Measurements from ENCODE around the gene C1orf115.
"Not testable (repeated sequence)": the region's sequence is repeated elsewhere in the genome, so short reads cannot be mapped to it uniquely, and the experiment has no call there.

The C1orf115 gene

GRCh38 chr1:220690140-220691052 is at the start of gene C1orf115:
C1orf115 (plus strand) TSS chr1:220690363; CDS start chr1:220690403, 40 bp downstream.
- DNase-seq, result no peak

DNA sequence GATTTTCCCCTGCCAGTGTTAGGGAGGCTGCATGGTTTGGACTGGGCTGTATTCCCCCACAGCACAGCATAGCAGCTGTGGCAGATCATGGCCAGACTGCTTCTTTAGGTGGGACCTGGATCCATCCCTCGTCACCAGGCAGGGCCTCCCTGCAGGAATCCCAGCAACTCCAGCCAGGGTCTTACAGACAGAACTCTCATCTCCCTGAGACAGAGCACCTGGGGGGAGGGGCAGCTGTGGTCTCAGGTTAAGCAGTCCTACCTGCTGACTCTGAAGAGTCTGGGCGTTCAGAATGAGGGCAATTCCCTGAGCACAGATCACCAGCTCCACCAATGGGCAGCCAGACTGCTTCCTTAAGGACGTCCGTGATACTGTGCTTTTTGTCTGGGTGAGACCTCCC is 47.9 kb upstream of the C1orf115 start:
- no peak for DNase-seq

DNA sequence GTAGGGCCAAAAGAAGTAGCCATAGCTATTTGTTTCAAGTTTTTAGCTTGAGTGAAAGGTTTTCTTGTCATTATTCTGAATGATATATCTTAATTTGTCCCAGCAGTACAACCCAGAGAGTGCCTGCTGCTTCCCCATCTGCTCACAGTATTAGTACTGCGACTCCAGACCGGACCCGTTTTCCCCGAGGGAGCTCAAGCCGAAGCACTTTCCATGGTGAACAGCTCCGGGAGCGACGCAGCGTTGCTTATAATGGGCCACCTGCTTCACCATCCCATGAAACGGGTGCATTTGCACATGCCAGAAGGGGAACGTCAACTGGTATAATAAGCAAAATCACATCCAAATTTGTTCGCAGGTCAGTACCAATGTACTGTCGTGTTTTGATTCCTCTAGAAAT is 37.2 kb upstream of the C1orf115 start:
- no peak for DNase-seq

GRCh38 chr1:220655509-220655908 is 34.7 kb upstream of the C1orf115 start:
- no peak for DNase-seq

DNA sequence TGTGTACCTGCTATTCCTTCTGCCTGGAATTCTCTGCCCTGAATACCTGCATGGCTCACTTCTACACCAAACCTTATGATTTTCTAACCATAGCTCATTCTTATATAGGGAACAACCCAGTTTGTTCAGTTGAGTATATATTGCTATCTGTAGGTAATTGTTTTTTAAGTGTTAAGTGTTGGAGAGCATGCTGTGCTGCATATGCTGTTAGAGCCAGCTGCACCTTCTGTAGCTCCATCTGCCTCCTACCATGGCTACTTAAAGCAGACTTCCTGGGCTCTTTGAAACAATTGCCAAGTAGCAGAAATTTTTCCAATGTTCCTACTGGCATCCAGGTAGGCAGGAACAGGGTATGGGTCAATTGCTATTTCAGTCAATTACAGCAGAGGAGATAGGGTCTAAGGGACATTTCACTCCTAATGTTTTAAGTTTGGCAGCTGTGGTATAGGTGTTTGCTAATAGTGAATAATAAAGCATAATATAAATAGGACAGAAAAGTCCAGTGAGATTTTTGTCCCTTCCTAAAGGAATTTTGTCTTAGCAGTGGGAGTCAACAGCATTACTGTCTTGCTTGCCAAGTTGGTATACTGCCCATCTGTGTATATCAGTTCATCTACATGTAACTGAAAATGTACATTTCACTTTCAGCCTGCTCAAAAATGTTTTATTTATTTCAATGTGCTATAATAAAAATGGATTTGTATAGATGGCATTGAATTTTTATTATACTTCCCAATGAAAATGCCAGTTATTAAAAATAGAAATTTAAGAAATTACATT is 34.0 kb upstream of the C1orf115 start:
- DNase-seq, result no peak

GRCh38 chr1:220666349-220666748 is 23.8 kb upstream of the C1orf115 start:
- no peak for DNase-seq

DNA sequence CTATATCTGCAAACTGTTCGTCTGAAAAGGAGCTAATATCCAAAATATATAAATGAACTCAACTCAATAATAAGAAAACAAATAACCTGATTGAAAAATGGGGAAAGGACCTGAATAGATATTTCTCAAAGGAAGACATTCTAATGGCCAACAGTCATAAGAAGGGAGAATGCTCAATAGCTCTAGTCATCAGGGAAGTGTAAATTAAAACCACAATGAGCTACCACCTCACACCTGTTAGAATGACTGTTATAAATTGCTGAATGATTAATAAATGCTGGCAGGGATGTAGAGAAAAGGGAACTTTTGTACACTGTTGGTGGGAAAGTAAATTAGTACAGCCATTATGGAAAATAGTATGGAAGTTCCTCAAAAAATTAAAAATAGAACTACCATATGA is 21.2 kb upstream of the C1orf115 start:
- no peak for DNase-seq

GRCh38 chr1:220670365-220670764 is 19.8 kb upstream of the C1orf115 start:
- DNase-seq, result no peak

- no peak for DNase-seq
These were observed 16.2 kb upstream of the C1orf115 start for GRCh38 chr1:220673921-220674320.

DNA sequence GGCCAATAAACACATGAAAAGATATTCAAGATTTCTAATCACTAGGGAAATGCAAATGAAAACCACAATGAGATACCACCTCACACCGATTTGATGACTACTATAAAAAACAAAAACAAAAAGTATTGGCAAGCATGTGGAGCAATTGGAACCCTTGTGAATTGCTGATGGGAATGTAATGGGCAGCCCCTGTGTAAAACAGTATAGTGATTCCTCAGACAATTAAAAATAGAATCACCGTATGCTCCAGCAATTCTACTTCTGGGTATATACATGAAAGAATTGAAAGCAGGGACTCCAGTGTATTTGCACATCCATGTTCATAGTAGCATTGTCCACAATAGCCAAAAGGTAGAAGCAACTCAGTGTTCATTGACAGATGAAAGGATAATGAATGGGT is 12.9 kb upstream of the C1orf115 start:
- DNase-seq, result no peak

DNA sequence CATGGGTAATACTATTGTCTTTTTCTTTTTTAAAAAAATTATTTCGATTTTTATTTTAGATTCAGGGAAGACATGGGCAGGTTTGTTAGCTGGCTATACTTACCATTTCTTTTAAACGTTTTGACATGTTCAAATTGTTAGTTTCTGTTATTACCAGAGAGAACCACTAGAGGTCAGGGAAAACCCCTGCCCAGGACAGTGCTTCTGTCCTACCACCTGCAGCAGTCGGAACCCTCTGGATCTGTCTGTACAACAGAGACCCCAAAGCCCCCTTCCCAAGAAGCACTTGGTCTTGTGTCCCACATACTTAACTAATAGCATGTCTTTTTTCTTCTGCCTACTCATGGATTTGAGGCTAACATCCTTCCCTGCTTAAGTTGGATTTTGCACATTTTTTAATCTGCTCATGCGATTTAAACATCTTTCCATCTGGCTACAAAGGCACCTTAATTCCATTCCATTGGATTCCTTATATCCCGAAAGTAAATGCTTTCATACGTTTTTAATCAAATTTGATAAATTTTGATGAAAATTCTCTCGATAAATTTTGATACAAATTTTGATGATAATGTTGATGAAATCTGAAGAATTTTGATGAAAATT is 10.0 kb upstream of the C1orf115 start:
- DNase-seq, result no peak

- no peak for DNase-seq
These were observed 8.8 kb upstream of the C1orf115 start for GRCh38 chr1:220681220-220681880.

GRCh38 chr1:220682901-220683576 is 7.1 kb upstream of the C1orf115 start:
- no peak for DNase-seq

DNA sequence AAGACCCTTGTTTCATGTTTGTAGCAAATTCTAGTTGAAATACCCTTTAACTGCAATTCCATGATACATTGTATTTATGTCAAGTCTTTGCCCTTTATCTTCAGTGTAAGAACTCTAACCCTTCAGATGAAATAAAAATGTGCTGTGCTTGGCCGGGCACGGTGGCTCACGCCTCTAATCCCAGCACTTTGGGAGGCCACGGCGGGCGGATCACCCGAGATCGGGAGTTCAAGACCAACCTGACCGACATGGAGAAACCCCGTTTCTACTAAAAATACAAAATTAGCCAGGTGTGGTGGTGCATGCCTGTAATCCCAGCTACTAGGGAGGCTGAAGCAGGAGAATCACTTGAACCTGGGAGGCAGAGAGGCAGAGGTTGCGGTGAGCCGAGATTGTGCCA is 6.4 kb upstream of the C1orf115 start:
- not testable (repeated sequence) for DNase-seq

- no peak for DNase-seq
These were observed 5.3 kb upstream of the C1orf115 start for GRCh38 chr1:220684890-220685289.

DNA sequence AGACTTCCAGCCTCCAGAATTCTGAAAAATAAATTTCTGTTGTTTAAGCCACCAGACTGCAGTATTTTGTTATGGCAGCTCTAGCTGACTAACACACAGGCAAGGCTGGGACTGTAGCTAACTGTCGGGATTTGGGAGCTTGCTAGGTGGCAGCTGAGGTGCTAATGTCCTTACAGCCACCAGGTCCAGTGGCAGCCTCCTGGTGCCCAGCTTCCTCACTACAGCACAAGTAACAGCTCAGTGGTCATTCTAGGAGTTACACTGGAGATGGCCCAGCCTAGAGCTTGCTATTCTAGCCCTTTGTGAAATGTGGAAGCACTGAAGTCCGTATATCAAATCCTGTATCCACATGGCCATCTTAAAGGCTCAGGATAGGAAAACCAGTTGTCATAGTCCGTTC is 4.3 kb upstream of the C1orf115 start:
- no peak for DNase-seq

- DNase-seq, result no peak
These were observed 2.4 kb upstream of the C1orf115 start for GRCh38 chr1:220687809-220688208.

- DNase-seq, result no peak
These were observed 497 bp upstream of the C1orf115 start for GRCh38 chr1:220689666-220690065.

- no peak for DNase-seq
These were observed 1.0 kb downstream of the C1orf115 start for GRCh38 chr1:220691053-220691684.

GRCh38 chr1:220692436-220693228 is 2.5 kb downstream of the C1orf115 start:
- DNase-seq, result no peak

- DNase-seq, result no peak
These were observed 4.8 kb downstream of the C1orf115 start for GRCh38 chr1:220694866-220695382.

All from SIG-M5 (cell line).